ENCODE measurements around the gene ACLY.

- no peak for TF ChIP-seq CTCF (conservative IDR thresholded peaks at IDR 0.05 in 1 of 2, IDR thresholded peaks at IDR 0.05 in 1 of 2; ENCODE audit: extremely low read depth in 1 of 2, insufficient read depth in 1 of 2, low read depth in 1 of 2, low read length in 2 of 2)
- no peak for TF ChIP-seq EZH2 (IDR thresholded peaks at IDR 0.05; ENCODE audit: borderline replicate concordance, low read length)
Measured at GRCh38 chr17:41821776-41822175, 97.0 kb downstream of the ACLY start.

Measured in mammary epithelial cell (primary cell).